Activated CD4-positive, alpha-beta T cell treated with anti-CD3 and anti-CD28 coated beads for 1 hour (primary cell): ENCODE data around the gene ZNF232.
"Not testable (repeated sequence)": the region's sequence is repeated elsewhere in the genome, so short reads cannot be mapped to it uniquely, and the experiment has no call there.

ENCODE experiments used
- DNase-seq: peaks from one replicate; pipeline ENCODE4 v3.0.0-alpha.2; 2020

The ZNF232 gene

DNA sequence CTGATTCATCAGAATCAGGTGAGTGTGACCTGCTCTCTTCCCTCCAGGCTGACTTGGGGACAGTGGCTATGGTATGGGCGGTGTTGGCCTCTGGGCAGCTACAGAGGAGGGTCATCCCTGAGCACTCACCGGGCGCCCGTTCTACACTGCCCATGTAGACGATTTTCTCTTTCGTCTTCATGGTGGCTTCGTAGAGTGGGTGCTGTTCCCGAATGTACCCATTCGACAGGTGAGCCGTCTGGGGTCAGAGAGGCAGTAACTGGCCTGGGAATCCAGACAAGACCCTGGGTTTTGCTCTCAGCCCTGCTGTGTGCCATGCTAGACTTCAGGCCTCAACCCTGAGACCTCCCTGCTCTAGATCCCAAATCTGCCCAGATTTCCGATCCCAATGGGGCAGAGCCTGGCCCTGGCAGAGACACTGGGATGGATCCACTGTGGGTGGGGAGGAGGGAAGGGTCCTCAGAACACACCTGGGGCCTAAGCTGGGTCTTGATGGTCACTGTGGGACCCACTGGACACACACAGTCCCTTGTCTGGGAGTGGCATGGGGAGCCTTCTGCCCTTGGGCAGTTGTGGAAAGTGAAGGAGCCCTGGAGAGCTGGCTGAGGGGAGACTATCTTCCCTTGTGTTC lies 17.3 kb upstream of the ZNF232 start:
- DNase-seq: no peak

DNA sequence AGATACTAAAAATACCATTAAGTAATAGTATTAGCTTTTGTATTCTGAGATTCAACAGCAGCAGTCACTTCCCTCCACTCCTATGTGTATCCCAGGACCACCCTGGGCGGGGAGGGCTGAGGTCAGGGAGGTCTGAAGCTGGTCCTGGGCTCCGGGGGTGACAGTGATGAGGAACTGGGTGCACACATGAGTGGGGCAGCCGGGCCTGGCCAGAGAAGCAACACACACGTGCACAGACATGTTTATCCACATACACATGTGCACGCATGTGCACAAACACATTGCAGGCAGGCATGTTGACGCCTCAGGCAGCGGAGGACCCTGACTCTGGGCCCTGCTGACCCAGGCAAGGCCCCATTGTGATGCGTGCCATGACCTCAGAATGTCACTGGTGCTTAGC lies 16.7 kb upstream of the ZNF232 start:
- not testable (repeated sequence) for DNase-seq

DNA sequence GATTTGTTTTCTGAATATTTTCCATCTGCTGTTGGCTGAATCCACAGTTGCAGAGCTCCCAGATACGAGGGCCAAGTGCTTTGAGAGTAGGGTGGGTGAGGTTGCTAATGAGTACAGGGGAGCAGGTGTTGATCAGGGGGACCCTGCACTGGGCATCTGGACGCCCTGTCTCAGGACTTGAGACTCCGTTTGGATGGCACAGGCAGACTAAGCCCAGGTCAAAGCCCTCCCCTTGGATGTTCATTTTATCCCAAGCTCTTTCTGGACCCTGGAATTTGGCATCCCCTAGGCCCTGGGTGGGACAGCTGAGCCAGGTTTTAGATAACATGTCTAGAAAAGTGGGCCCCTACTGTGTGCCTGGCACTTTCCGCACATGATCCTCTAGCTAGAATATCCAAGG lies 16.2 kb upstream of the ZNF232 start:
- no peak for DNase-seq

DNA sequence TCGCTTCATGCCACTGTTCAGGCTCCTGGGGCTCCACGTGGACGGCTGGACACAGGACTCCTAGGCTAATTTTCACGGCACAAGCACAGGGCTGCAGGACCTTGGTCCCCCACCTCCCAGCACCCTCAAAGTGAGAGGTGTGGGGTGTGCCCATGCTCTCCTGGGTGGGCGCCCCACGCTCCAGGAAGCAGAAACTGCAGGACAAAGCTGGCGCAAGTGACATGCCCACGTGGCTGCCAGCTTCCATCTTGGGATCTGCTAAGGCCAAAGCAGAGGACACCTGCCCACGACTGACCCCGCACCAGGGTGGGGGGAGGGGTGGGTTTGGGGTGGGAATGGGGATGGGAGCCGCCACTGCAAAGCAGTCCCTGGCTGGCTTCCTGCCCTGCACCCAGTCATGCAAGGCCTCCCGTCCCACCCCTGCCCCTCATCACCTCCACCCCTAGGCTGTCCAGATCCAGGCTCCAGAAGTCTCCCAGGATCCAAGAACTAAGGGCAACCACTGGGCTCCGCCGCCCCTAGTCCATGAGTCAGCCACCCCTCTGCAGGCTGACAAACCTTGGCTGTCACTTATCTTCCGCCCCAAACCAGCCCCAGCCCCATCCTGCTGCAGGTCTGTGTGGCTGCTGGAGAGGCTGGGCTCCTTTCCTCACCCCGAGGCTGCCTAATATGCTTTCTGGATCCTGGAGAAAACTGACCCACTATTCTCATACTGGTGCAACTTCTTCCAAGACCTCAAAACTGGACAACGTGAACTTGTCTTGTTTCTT lies 15.2 kb upstream of the ZNF232 start:
- DNase-seq: no peak

DNA sequence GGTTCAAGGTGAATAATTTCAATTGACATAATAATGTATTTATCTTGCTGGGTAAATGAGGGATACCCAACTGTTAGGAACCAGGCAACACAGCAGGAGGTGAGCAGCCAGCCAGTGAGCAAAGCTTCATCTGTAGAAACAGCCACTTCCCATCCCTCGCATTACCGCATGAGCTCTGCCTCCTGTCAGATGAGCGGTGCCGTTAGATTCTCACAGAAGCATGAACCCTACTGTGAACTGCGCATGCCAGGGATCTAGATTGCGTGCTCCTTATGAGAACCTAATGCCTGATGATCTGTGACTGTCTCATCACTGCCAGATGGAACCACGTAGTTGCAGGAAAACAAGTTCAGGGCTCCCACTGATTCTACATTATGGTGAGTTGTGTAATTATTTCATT lies 13.2 kb upstream of the ZNF232 start:
- not testable (repeated sequence) for DNase-seq

DNA sequence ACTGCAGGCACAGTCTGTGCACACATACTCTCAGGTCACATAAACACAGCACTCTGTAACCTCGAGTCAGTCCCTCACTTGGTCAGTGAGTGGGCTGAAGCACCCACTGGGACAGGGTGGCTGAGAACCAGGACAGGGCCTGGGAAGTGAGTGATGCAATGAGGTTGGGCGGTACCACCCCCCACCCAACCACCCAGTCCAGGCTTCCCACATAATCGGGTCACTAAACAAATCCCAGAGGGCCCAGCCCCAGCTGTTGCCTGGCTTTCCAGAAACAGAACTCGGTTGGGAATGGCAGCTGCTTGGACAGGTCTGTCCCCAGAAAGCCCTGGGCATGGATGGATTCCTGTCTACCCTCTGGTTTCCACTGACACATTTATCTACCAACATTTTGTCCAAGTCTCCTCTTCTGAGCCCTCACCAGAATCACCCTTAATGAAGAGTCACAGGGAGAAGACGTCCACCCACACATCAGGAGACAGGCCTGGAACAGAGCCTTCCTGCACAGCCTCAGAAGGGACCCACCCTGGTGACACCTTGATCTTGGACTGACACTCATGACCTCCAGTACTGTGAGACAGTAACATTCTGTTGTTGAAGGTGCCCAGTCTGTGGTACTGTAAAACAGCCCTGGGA lies 12.6 kb upstream of the ZNF232 start:
- not testable (repeated sequence) for DNase-seq

DNA sequence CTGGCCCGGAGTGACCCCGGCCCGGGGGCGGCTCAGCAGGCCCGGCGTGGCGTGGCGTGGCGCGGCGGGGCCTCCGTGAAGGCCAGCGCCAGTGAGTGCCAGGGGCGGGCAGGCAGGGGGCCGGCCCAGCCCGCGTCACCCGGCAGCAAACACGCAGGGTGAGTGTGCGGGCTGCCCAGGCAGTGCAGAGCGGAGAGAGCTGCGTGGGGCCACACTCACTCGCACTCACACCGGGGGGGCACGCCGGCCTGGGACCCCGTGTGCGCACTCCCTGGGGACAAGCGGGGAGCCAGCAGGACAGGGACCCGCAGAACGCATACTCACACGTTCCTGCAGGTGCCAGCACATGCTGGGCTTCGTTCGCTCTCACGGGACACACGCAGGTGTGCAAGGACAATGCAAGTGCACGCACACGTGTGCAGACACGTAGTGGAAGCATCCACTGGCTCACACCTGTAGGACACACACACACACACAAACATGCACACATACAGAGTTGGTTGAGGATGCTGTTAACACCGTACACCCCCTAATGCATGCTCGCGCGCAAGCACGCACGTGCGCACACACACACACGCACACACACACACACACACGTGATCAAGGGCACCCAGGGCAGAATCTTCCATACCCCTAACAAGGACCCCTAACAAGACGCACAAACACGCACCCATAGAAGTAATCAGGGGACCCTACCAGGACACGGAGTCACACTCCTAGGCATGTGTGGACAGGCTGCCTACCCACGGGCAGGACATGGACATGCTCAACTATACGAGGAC lies 11.9 kb upstream of the ZNF232 start:
- no peak for DNase-seq

DNA sequence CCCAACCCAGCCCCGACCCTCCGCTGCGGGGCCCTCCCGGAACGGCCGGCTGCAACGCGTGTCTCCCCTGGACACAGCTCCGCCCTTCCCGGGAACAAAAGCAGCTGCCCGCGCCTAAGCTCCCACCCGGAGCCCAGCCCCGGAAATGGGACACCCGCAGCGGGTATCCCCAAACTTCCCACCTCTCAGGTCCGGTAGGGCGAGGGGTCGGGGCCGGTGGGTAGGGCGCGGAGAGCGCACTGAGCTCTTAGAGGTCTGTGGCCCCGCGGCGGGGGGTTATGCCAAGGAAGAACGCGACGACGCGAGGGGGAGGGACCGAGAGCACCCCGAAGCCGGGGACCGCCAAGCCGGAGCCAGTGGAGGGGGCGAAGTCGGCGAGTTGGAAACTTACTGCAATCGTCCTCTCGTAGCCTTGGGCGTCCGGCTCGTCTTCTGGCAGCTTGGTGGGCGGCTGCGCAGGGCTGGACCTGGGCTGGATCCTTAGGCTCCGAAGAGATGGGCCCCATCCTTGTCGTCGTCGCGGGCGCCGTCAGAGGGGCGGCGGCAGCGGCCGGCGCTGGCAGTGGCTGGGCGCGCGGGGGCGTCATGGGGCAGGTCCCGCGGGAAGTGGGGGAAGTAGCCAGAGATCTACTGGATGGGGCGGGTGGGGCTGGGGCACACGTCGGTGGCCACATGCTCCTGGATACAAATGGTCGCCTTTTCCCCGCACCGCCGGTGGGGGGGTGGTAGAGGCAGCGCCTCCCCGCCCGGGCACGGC lies 11.1 kb upstream of the ZNF232 start:
- DNase-seq: no peak

DNA sequence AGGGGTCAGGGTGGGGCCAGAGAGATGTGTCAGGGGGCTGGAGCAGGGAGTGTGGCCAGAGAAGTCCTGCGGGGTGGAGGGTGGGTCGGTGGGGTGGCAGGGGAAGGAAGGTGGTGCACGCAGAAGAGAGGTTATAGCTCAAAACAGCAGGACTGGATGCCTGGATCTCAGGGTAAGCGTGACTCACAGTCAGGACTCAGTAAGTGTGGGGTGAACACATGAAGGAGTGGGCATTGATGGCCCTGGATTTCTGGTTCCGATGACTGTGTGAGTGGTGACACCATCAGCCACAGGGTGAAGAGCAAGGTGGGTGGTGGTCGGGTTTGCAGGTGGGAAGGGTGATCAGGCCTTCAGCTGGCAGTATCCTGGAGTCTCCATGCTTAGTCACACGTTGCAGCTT lies 10.4 kb upstream of the ZNF232 start:
- DNase-seq: not testable (repeated sequence)

DNA sequence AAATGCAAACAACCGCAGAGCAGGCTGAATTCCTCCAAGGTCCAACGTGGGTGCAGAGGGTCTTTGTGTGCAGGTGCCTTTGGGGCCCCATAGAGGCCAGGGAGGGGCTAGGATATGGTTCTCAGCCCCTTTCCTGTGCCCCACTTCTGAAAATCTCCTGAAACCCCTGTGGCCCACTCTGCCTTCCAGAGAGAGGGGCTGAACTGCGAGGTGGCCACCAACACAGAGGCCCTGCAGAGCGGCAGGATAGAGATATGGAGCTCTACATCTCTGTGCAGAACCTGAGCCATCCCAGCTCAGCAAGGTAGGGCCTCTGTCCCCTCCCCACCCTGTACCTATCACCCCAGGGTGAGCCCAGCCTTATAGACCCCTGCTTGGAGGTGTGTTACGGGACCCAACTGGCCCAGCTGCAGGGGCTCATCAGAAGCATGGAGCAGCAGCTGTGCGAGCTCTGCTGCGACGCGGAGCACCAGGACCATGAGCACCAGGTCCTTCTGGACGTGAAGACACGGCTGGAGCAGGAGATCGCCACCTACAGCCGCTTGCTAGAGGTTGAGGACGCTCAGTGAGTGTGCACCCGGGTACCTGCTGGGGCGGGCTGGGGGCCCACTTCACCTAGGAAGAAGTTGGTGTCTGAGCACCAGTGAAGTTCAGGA lies 9.6 kb upstream of the ZNF232 start:
- DNase-seq: no peak

DNA sequence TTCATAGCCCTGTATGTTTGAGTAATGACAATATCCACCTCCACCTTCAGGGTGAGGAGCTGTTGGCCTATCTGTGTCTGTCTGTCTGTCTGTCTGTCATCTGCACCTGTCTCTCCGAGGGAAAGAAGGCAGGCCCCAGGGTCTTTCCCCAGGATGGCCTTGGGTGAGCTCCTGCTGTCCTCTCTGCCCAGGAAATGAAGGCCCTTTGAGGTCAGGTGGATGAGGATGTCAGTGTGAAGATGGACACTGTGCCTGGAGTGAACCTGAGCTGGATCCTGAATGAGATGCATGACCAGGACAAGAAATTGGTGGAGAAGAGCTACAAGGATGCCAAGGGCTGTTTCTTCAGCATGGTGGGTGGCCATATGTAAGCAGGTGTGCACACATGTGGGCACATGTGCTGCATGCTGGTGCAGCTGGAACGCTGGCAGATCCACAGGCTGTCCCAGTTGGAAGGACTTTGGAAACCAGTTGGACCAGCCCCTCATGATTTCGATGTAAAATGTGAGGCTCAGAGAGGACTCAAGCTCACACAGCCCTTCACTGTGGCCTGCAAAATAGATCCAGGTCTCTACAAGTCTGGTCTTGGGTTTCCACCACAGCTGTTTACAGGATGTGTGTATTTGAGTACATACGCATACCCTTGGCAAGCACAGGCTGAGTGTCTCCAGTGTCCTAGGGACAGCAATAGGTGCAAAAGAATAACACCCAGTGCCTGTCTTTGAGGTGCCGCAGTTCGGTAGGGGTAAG lies 8.9 kb upstream of the ZNF232 start:
- not testable (repeated sequence) for DNase-seq

DNA sequence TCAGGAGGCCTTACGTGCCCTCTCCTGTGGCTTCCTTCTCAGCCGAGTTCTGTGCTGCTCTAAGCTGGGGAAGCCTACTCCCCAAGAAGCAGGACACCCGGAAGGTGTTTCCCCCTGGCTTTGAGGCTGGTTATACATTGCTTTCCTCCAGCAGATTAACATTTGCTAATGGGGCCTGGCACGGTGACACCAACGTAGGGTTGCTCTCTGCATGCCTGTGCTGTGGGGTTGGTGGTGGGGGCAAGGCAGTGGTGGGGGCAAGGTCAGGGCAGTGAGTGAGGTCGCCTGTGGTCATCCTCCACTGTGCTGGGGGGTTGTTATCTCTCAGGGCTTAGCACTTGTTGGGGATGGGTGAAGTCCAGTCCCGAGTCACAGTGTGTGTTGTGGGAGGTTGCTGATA lies 8.4 kb upstream of the ZNF232 start:
- DNase-seq: no peak

DNA sequence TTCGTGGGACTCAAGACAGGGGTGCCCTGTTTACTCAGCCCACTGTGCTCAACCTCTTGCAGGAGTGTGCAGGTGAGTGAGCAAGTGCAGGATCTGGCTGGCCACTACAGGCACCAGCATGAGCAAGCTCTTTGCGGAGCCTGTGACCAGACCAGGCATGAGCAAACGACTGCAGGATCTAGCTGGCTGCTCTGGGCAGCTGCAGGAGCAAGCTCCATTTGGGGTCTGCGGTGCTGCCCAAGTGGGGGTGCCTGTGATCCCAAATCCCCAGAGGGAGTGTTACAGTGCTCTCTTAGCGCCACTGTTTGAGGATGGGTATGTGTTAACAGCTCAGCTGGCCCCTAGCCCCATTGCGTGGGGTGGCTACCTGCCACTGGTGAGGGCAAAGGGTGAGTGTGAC lies 6.5 kb upstream of the ZNF232 start:
- no peak for DNase-seq

DNA sequence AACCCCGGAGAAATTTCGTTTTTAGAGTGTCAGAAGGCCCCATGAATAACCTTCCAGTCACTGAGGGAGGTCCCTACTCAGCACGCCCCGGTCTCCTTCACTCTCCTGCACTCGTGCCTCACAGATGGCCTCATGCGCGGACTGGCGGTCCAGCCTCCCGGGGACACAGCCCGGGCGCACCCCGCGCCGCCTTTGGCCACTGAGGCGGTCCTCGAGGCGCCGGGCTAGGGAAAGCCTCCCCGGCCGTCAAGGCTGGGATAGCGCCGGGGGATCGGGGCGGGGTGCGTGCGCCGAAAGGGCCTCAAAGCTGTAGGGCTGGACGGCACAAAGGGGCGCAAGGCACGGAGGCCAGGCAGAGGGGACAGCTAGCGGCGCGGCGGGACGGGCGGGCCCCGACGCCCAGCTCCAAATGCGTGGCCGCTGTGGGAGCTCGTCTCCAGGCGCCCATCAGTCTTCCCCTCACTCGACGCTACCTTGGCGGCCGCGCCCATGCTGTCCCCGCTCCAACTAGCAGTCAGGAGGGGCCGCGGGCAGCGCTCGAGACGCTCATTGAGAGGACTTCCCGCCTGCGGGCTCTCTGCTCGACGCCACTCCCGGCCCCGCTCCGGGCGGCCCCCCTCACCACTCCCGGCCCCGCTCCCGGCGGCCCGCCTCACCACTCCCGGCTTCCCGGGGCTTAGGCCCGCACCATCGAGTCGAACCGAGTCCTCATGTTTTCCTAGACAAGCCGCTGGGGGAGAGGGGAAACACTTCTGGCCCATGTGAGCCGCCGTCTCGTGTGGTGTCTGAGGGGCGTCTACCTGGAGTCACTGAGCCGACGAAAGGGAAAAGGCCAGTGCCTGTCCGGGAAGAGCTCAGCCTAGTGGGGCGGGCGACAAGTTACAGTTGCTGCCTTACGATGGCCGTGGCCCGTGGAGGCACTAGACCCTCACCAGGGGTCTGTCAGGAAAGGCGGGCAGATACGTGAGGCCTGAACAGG lies 4.3 kb upstream of the ZNF232 start, which contains the start of gene USP6:
TSS of gene USP6 (plus strand) at position 360 of the 979 bp plus-strand sequence. CDS start 14,336 bp downstream, outside the sequence.
- DNase-seq: no peak

DNA sequence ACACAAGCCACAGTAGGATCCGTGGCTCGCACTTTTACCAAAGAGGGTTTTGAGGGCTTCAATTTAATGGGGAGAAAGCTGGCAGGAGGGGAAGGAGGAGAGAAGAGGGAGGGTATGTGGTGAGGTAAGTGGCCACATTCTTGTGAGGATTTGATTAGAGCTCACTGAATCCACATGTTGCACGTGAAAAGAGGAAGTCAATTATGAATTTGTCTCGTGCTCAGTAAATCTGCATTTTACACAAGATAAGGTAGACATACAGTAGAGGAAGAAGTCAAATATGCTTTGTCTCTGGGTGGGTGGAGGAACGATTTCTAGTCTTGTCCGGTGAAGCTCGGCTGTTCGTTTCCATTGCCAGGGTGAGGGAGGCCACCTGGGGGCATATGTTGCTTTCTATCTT lies 862 bp downstream of the ZNF232 start:
- DNase-seq: no peak

DNA sequence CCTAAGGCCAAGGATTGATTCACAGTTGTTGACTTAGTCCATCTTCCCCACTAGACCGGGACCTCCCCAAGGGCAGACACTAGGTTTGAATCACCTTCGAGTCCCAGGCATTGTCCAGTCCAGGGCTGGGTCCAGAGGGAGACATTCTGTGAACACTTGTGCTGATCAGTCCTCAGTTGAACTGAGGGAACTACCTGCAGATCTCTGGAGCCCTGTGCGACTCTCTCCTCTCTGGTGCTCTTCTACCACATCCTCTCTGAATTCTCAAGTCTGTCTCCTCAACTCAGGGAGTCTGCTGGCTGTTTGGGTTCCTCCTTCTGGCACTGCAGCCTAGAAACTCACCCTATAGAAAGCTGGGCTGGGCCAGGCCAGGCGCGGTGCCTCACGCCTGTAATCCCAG lies 10.8 kb downstream of the ZNF232 start:
- DNase-seq: no peak

DNA sequence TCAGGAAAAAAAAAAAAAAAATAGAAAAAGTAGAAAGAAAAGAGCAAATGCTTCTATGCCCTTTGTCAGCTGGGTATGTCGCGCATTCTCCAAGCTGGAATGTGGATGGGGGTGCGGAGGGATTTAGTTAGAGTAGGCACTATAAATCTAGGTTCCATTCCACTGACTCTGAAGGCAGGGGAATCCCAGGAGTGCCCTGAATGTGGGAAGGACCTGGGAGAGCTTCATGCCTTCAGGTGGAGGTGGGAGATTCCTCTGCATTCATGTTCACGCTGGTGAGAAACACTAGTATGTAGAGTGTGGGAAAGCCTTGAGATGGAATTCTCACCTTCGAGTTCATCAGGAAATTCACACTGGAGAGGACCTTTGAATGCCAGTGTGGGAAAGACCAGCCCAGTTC lies 12.4 kb downstream of the ZNF232 start:
- no peak for DNase-seq

DNA sequence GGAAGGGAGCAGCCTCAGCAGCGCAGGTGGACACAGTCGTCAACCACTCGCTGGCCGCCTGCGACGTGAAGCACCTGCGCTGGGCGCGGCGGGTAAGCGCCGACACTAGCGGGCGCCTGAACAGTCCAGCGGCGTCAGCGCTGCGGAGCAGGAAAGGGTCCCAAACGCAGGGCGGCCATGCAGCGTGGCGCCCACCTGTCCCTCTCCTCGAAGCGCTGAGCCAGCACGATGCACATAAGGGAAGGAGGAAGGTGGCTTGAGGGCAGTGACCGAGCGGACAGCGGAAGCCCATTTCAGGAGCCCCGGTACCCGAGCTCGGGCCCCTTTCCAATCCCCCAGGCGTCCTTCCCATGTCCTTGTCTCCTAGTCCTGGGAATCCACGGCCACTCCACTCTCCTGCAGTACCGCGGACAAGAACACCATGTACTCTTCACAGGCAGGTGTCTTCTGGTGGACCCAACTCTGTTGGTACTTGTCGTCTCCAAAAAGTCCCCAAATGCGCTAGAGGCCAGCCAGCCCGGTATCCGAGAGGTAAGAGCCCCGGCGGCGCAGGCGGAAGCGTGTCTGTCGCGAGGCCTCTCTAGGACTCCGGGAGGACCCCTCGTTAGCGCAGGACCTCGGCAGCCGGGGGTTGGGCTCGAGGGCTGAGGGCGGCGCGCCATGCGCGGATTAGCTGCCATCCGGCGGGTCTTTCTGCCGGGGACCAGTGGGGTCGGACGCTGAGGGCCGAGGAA lies 14.4 kb downstream of the ZNF232 start:
- DNase-seq: peak; percentile 37

DNA sequence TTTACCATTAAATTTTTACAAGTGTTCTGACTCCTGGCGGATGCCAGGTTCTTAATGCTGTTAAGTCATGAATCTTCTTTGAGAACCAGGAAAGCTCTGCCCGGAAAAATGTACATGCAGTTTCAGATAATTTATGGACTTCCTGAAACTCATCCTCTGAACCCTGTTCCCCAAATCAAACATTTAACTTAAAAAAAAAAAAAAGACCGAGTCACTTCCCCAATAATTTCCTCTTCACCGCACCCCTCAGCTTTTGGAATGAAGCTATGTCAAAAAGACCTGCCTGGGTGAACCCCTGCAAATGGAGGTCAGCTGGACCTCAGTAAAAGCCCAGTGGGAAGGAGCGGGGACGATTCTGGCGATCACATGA lies 15.0 kb downstream of the ZNF232 start:
- DNase-seq: no peak
